ENCODE results near the gene NPW. TPM values are rescaled to one million over a fixed set of nuclear protein-coding genes. Genes with fewer than 3 reads are reported as not detected.
A peak's percentile ranks its signal among the peaks of the same experiment; 100 is the strongest.

Gene NPW
- total and polyA plus RNA-seq, 9 of the 15 experiments (the other 6 are each of a cell fraction or from before 2014, with no cell fraction given), result 0.14 to 4.0 (median 2.6) TPM; not detected in 4

DNA sequence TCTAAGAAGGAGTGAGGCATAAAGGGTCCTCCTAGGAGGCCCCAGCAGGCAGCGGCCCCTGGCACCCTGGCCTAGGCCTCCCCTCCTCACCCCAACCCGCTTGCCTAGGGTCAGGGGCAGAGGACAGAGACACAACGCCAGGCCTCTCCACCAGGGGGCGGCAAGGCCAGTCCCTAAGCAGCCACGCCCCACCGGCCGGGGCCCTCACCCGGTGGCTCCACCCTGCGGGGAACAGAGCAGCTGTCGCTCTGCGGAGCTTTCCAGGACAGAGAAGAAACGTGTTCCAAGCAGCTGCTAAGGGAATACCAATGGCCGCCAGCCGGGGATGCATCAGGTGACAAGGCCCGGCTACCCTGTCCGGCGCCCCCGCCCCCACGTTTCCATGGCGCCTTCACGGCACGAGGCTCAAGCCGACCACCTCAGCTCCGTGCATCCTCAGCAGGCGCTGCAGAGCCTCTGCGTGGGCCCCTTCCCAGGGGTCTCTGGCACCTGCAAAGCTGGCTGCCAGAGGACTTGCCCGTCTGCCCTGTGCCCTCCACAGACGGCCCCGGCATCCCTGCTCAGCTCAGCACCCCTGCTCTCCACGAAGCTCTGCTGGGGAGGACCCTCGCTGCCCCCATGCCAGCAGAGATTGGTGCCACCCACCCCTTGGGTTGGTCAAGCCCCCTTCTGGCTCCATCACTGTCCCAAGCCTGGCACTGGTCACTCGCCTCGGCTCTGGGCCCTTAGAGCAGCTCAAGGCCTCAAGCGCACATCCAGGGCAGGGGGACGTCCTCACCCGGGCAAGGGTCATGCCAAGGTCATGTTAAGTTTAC, 15.6 kb upstream of the NPW start (continued):
- TF ChIP-seq, protein P1, sequence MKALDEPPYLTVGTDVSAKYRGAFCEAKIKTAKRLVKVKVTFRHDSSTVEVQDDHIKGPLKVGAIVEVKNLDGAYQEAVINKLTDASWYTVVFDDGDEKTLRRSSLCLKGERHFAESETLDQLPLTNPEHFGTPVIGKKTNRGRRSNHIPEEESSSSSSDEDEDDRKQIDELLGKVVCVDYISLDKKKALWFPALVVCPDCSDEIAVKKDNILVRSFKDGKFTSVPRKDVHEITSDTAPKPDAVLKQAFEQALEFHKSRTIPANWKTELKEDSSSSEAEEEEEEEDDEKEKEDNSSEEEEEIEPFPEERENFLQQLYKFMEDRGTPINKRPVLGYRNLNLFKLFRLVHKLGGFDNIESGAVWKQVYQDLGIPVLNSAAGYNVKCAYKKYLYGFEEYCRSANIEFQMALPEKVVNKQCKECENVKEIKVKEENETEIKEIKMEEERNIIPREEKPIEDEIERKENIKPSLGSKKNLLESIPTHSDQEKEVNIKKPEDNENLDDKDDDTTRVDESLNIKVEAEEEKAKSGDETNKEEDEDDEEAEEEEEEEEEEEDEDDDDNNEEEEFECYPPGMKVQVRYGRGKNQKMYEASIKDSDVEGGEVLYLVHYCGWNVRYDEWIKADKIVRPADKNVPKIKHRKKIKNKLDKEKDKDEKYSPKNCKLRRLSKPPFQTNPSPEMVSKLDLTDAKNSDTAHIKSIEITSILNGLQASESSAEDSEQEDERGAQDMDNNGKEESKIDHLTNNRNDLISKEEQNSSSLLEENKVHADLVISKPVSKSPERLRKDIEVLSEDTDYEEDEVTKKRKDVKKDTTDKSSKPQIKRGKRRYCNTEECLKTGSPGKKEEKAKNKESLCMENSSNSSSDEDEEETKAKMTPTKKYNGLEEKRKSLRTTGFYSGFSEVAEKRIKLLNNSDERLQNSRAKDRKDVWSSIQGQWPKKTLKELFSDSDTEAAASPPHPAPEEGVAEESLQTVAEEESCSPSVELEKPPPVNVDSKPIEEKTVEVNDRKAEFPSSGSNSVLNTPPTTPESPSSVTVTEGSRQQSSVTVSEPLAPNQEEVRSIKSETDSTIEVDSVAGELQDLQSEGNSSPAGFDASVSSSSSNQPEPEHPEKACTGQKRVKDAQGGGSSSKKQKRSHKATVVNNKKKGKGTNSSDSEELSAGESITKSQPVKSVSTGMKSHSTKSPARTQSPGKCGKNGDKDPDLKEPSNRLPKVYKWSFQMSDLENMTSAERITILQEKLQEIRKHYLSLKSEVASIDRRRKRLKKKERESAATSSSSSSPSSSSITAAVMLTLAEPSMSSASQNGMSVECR (CRISPR knock-in tag; IDR thresholded peaks at IDR 0.05), result peak; percentile 96
- peak; percentile 98 for TF ChIP-seq SP1 (CRISPR knock-in tag; IDR thresholded peaks at IDR 0.05)
- no peak for TF ChIP-seq SETDB1 (IDR thresholded peaks at IDR 0.05; ENCODE audit: low read length)
- no peak for TF ChIP-seq TEAD2 (tag; IDR thresholded peaks at IDR 0.05)
- TF ChIP-seq ZNF583 (CRISPR knock-in tag; IDR thresholded peaks at IDR 0.05), result no peak
- no peak for TF ChIP-seq ZSCAN29 (IDR thresholded peaks at IDR 0.05)
- TF ChIP-seq LARP7 (IDR thresholded peaks at IDR 0.05), result no peak
- no peak for TF ChIP-seq NUFIP1 (IDR thresholded peaks at IDR 0.05; ENCODE audit: partially characterized antibody)
- TF ChIP-seq, protein P2, sequence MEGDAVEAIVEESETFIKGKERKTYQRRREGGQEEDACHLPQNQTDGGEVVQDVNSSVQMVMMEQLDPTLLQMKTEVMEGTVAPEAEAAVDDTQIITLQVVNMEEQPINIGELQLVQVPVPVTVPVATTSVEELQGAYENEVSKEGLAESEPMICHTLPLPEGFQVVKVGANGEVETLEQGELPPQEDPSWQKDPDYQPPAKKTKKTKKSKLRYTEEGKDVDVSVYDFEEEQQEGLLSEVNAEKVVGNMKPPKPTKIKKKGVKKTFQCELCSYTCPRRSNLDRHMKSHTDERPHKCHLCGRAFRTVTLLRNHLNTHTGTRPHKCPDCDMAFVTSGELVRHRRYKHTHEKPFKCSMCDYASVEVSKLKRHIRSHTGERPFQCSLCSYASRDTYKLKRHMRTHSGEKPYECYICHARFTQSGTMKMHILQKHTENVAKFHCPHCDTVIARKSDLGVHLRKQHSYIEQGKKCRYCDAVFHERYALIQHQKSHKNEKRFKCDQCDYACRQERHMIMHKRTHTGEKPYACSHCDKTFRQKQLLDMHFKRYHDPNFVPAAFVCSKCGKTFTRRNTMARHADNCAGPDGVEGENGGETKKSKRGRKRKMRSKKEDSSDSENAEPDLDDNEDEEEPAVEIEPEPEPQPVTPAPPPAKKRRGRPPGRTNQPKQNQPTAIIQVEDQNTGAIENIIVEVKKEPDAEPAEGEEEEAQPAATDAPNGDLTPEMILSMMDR (IDR thresholded peaks at IDR 0.05 in 2 of 3, conservative IDR thresholded peaks at IDR 0.05 in 1 of 3; ENCODE audit: insufficient read depth in 2 of 3, low read depth in 1 of 3, low read length in 3 of 3), result peak; percentile 96 to 99 (median 99)
- TF ChIP-seq ZNF830 (CRISPR knock-in tag; IDR thresholded peaks at IDR 0.05), result no peak
- TF ChIP-seq, protein P3, sequence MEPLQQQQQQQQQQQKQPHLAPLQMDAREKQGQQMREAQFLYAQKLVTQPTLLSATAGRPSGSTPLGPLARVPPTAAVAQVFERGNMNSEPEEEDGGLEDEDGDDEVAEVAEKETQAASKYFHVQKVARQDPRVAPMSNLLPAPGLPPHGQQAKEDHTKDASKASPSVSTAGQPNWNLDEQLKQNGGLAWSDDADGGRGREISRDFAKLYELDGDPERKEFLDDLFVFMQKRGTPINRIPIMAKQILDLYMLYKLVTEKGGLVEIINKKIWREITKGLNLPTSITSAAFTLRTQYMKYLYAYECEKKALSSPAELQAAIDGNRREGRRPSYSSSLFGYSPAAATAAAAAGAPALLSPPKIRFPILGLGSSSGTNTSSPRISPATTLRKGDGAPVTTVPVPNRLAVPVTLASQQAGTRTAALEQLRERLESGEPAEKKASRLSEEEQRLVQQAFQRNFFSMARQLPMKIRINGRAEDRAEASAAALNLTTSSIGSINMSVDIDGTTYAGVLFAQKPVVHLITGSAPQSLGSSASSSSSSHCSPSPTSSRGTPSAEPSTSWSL (CRISPR knock-in tag; IDR thresholded peaks at IDR 0.05; ENCODE audit: borderline replicate concordance), result no peak
- TF ChIP-seq MTA1 (IDR thresholded peaks at IDR 0.05; ENCODE audit: borderline replicate concordance), result no peak
- peak; percentile 24; the same call in 1 of the 2 replicates for TF ChIP-seq HLTF (IDR thresholded peaks at IDR 0.05)
- TF ChIP-seq SRF (CRISPR knock-in tag; IDR thresholded peaks at IDR 0.05), result peak in 1 of 2 experiments; percentile 86; a peak in 1 of 4 replicates
- no peak for TF ChIP-seq ZNF143 (CRISPR knock-in tag; IDR thresholded peaks at IDR 0.05)
- TF ChIP-seq KAT7 (CRISPR knock-in tag; IDR thresholded peaks at IDR 0.05; ENCODE audit: borderline replicate concordance), result no peak
- TF ChIP-seq NFYB (IDR thresholded peaks at IDR 0.05; ENCODE audit: extremely low read depth, insufficient read length), result no peak
- TF ChIP-seq, protein P4, sequence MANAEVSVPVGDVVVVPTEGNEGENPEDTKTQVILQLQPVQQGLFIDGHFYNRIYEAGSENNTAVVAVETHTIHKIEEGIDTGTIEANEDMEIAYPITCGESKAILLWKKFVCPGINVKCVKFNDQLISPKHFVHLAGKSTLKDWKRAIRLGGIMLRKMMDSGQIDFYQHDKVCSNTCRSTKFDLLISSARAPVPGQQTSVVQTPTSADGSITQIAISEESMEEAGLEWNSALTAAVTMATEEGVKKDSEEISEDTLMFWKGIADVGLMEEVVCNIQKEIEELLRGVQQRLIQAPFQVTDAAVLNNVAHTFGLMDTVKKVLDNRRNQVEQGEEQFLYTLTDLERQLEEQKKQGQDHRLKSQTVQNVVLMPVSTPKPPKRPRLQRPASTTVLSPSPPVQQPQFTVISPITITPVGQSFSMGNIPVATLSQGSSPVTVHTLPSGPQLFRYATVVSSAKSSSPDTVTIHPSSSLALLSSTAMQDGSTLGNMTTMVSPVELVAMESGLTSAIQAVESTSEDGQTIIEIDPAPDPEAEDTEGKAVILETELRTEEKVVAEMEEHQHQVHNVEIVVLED (CRISPR knock-in tag; IDR thresholded peaks at IDR 0.05), result no peak
- TF ChIP-seq SIX5 (IDR thresholded peaks at IDR 0.05; ENCODE audit: borderline replicate concordance in 1 of 2, insufficient read depth in 1 of 2, low read depth in 1 of 2, low read length in 2 of 2), result no peak

Measured in K562 (cell line).